ENCODE measurements around the gene RAB33B.
A peak's percentile ranks its signal among the peaks of the same experiment; 100 is the strongest.
"Not testable (repeated sequence)": the region's sequence is repeated elsewhere in the genome, so short reads cannot be mapped to it uniquely, and the experiment has no call there.

RAB33B gene

GRCh38 chr4:139454111-139455045, at the start of gene RAB33B:
TSS of gene RAB33B (plus strand) at chr4:139454121. CDS start at chr4:139454196, 75 bp downstream.
- DNase-seq = no peak

- no peak for DNase-seq
Observed at GRCh38 chr4:139410312-139410711, 43.6 kb upstream of the RAB33B start.

- DNase-seq = not testable (repeated sequence)
Observed at GRCh38 chr4:139414671-139415210, 39.2 kb upstream of the RAB33B start.

- no peak for DNase-seq
Observed at GRCh38 chr4:139416073-139416673, 37.7 kb upstream of the RAB33B start.

GRCh38 chr4:139419388-139419914, 34.5 kb upstream of the RAB33B start:
- no peak for DNase-seq

GRCh38 chr4:139420652-139421051, 33.3 kb upstream of the RAB33B start:
- DNase-seq = no peak

- no peak for DNase-seq
Observed at GRCh38 chr4:139436122-139436521, 17.8 kb upstream of the RAB33B start.

GRCh38 chr4:139438141-139438540, 15.8 kb upstream of the RAB33B start:
- no peak for DNase-seq

- DNase-seq = no peak
Observed at GRCh38 chr4:139441029-139441428, 12.9 kb upstream of the RAB33B start.

- DNase-seq = no peak
Observed at GRCh38 chr4:139443661-139444060, 10.3 kb upstream of the RAB33B start.

GRCh38 chr4:139444881-139445280, 9.0 kb upstream of the RAB33B start:
- not testable (repeated sequence) for DNase-seq

GRCh38 chr4:139447078-139447477, 6.8 kb upstream of the RAB33B start:
- not testable (repeated sequence) for DNase-seq

GRCh38 chr4:139450586-139450985, 3.3 kb upstream of the RAB33B start:
- no peak for DNase-seq

- DNase-seq = no peak
Observed at GRCh38 chr4:139451997-139452396, 1.9 kb upstream of the RAB33B start.

- no peak for DNase-seq
Observed at GRCh38 chr4:139453041-139453370, 915 bp upstream of the RAB33B start.

GRCh38 chr4:139453371-139454110, 380 bp upstream of the RAB33B start:
- DNase-seq = peak; percentile 74 to 85

- DNase-seq = no peak
Observed at GRCh38 chr4:139455126-139455538, 1.2 kb downstream of the RAB33B start.

- no peak for DNase-seq
Observed at GRCh38 chr4:139457318-139457717, 3.4 kb downstream of the RAB33B start.

- DNase-seq = no peak
Observed at GRCh38 chr4:139458543-139458942, 4.6 kb downstream of the RAB33B start.

GRCh38 chr4:139458999-139459398, 5.1 kb downstream of the RAB33B start:
- DNase-seq = no peak

GRCh38 chr4:139460565-139460964, 6.6 kb downstream of the RAB33B start:
- no peak for DNase-seq

- DNase-seq = no peak
Observed at GRCh38 chr4:139461022-139461628, 7.2 kb downstream of the RAB33B start.

- not testable (repeated sequence) for DNase-seq
Observed at GRCh38 chr4:139464512-139464911, 10.6 kb downstream of the RAB33B start.

Data from NCI-H187 (cell line).